Measurements from ENCODE around the gene ZEB1.
"Not testable (repeated sequence)": the region's sequence is repeated elsewhere in the genome, so short reads cannot be mapped to it uniquely, and the experiment has no call there.

ZEB1 gene

DNA sequence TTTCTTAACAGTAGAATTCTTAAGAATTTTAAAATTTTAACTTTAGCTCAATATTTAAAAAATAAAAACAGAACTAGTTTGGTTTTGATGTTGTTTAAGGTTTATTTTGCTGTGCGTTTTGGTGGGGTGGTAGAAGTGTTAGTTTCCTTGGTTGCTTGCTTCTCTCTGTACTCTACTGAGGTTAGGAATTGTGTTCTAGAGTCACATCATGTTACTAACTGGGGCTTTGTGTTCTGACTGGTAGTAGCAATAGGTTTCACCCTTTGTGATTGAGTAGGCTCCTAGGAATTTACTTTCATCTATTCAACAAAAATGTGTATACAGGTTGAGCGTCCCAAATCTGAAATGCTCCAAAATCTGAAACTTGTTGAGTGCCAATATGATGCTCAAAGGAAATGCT lies 99.5 kb downstream of the ZEB1 start:
- DNase-seq (ENCODE audit: extremely low read depth in 1 of 2, low read depth in 1 of 2): no peak

DNA sequence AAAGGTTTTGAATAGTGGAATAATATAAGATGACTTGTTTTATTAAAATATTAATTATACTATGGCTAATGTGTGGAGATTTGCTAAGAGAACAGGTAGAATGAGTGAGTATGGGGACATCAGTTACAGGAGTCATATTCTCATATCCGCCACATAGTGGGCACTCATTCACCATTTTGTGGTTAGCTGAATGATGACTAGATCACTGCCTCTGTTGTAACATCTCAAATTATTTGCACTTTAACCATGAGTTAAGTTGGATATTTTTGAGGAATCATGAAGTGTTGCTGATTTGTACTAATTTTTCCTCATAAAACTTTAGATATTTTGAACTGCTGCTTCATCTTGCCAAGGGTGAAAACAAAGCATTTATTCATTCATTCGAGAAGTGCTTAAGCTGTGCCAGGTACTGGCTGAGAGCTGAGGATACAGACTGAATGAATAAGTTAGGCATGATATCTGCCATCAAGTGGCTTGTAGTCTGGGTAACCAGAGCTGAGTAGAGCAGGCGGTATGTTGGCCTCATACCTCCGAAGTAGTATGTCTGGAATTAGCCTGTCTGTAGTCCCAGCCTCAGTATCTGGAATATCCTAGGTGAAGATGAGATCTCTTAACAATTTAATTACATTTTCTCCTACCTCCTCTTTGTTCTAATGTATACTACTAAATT lies 100.5 kb downstream of the ZEB1 start:
- DNase-seq (ENCODE audit: extremely low read depth in 1 of 2, low read depth in 1 of 2): no peak

DNA sequence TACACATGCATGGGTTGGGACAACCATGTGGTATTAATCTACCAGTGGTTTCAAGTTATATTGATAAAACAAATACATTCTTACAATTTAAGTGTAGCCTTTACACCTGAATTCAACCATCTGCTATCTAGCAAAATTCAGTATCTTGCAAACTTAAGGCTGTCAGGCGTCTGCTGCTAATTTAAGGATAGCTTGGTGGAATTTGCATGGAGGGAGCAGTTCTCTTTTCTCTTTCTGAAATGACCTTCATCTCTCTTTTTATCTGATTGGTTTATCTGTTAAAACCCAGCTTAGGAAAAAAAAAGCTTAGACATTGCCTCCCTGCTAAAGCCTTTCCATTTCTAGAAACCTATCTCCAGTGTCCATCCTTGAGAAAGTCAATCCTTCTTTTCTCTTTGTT lies 102.3 kb downstream of the ZEB1 start:
- DNase-seq (ENCODE audit: extremely low read depth in 1 of 2, low read depth in 1 of 2): no peak

DNA sequence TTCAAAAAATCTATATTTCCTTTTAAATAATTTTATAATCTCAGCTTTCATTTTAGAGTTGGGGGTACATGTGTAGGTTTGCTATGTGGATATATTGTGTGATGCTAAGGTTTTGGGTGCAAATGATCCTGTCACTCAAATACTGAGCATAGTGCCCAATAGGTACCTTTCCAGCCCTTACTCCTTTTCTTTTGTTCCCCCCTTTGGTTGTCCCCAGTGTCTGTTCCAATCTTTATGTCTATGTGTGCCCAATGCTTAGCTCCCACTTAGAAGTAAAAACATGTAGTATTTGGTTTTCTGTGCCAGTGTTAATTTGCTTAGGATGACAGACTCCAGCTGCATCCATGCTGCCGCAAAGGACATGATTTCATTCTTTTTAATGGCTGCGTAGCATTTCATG lies 103.6 kb downstream of the ZEB1 start:
- no peak for DNase-seq (ENCODE audit: extremely low read depth in 1 of 2, low read depth in 1 of 2)

DNA sequence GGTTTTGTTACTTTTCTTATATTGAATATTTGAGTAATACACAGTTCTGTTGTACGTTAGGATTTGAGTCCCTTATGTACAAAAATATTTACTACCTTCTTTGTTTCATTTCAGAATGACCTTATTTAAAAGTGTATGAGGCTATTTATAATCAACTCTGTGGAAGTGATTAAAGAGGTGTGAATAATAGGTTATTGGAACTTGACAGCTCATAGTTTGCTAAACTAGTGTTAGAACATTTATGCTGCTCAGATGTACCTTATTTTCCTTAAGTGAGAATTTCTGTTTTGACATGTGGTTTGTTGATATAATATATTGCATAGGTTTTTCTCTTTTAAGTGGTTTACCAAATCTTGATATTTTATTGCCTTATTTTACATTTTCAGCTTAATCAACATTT lies 105.5 kb downstream of the ZEB1 start:
- DNase-seq (ENCODE audit: extremely low read depth in 1 of 2, low read depth in 1 of 2): no peak

DNA sequence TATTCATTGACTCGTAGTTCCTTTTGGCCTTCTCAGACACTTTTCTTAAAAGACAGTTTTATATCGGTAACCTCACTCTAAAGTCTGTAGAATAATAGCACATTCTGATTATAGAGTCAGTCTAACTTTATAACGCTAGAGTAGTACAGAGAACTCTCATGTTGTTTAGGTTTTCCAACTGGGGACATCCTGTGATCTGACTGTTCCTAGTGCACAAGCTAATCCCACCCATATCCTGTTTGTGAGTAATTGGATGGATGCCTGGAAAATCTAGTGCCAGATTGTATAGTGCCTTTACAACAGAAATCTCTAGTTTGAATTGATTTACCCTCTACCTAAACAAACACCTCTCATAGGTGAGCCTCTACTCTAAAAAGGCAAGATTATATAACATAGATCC lies 107.4 kb downstream of the ZEB1 start:
- DNase-seq (ENCODE audit: extremely low read depth in 1 of 2, low read depth in 1 of 2): no peak

DNA sequence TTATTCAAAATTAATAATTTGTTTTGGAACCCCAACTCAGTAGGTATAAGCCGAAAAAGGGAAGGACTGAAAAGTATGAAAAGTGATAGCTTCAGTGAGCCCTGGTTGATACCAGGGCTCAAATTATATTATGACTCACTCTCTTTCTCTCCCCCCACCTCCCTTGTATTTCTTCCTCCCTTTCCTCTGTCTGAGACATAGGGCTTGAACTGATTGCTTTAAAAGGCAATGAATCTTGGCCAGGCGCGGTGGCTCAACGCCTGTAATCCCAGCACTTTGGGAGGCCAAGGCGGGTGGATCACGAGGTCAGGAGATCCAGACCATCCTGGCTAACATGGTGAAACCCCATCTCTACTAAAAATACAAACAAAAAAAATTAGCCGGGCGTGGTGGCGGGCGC lies 108.3 kb downstream of the ZEB1 start:
- DNase-seq (ENCODE audit: extremely low read depth in 1 of 2, low read depth in 1 of 2): not testable (repeated sequence)

DNA sequence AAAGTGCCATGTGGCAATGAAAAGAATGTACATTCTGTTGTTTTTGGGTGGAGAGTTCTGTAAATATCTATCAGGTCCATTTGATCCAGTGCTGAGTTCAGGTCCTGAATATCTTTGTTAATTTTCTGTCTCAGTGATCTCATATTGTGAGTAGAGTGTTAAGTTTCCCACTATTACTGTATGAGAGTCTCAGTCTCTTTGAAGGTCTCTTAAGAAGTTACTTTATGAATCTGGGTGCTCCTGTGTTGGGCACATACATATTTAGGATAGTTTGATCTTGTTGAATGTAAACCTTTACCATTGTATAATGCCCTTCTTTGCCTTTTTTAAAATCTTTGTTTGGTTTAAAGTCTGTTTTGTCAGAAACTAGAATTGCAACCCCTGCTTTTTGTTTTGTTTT lies 109.5 kb downstream of the ZEB1 start:
- DNase-seq (ENCODE audit: extremely low read depth in 1 of 2, low read depth in 1 of 2): not testable (repeated sequence)

DNA sequence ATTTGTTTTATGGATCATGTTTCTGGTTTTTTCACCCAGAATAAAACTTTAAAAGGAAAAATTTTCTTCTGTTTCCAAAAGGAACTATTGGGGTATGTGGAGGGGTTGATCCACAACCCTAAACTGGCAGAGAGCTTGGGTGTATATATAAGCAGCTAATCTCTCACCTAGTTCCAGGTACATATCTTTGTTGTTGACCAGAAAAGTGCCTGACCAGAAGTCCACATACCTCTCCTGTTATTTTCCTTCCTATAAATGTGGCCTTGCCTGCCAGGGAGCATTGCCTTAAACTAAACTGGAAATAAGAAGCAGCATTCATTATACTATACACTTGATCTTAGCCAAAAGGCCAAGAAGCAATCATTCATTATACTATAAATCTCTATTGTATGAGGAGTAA lies 112.0 kb downstream of the ZEB1 start:
- no peak for DNase-seq (ENCODE audit: extremely low read depth in 1 of 2, low read depth in 1 of 2)

DNA sequence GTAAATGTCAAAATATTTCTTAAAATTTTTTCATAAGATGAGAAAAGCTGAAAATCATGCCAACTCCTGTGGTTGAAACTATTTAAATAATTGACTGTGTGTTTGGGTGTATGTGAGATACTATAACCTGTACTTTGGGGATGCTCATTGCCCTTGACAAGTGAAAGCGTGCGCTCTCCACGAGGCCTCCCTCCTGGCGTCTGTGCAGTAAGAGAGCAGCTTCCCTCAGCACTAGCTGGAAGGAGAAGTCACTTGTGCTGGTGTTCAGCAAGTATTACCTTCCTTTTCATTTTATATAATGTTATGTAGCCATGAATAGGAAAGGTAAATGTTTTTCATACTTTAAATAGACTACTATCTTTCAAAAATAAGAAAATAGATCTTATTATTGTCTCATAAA lies 118.9 kb downstream of the ZEB1 start:
- DNase-seq (ENCODE audit: extremely low read depth in 1 of 2, low read depth in 1 of 2): no peak

DNA sequence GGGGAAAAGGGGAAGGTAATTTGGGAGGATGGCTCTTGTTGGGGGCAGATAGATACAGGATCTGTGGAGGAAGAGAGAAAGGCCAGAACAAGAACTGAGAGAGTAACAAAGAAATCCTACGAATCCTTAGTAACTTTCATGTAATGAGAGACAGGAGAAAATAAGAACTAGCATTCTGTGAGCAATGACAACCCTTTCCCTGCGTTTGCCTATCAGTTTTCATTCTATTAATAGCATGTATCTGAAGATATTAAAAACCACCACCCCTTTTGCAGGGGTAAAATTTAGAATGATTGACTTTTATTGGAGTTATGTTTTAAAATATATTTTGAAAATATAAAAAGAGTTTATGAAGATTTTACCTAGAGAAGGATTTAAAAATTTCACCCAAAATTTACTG lies 132.8 kb downstream of the ZEB1 start:
- no peak for DNase-seq (ENCODE audit: extremely low read depth in 1 of 2, low read depth in 1 of 2)

DNA sequence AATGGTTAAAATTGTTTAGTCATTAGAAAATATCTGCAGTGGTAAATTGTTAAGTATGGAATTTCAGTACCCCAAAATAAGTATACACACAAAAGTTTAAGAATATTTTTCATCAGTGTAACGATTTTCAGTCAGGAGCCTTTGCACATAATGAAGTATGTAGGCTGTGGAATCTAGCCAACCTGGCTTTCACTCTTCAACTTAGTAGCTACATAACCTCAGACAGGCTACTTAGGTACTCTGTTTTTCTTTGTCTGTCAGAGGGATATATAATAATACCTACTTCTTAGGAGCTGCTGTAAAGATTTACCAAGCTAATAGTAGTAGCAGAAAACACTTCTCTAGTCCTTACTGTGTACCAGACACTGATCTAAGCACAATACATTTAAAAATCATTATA lies 137.5 kb downstream of the ZEB1 start:
- no peak for DNase-seq (ENCODE audit: extremely low read depth in 1 of 2, low read depth in 1 of 2)

DNA sequence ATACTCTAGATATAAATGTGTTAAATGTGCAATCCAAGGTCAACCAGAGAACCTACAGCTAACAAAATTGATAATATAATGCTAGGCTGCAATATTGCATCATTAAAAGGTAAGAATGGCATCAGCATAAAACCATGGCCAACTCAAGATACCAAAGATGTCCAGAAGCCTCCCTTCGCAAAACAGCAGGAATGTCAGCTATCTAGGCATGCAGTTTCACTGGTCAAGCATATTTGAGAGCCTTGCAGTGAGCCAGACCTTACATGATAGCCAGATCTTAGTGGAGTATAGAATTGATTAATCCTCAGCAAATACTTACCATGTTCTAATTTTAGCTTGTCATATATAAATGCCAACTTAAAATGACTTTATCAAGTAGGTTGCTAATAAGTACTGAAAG lies 138.8 kb downstream of the ZEB1 start:
- DNase-seq (ENCODE audit: extremely low read depth in 1 of 2, low read depth in 1 of 2): no peak

DNA sequence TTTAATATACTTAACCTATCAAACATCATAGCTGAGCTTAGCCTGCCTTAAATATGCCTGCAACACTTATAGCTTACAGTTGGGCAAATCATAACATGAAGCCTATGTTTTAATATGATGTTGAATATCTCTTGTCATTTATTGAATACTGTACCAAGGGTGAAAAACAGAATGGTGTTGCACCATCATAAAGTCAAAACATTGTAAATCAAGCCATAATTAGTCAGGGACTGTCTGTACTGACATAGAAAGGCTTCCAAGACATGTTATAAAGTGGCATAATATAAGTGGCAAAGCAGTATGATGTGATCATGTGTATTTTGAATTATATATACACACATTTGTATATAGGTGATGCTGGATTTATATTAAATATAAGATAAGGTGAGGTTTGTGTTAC lies 140.0 kb downstream of the ZEB1 start:
- DNase-seq (ENCODE audit: extremely low read depth in 1 of 2, low read depth in 1 of 2): no peak

DNA sequence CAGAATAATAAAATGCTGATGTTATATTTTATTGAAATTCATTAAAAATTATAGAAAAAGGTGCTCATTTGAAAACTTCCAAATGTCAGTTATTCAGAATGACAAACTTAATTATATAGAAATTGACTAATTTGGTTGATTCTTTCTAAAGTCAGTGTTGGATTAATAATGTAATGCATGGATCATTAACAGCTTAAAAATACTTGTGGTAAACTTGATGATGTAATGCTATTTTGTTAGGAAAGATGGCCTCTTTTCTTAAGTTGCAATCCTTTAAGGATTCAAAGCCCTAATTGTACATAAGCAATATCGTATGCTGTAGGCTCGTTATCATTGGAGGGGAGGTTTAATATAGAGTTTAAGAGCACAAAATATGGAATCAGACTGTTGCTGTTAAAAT lies 141.2 kb downstream of the ZEB1 start:
- DNase-seq (ENCODE audit: extremely low read depth in 1 of 2, low read depth in 1 of 2): no peak

DNA sequence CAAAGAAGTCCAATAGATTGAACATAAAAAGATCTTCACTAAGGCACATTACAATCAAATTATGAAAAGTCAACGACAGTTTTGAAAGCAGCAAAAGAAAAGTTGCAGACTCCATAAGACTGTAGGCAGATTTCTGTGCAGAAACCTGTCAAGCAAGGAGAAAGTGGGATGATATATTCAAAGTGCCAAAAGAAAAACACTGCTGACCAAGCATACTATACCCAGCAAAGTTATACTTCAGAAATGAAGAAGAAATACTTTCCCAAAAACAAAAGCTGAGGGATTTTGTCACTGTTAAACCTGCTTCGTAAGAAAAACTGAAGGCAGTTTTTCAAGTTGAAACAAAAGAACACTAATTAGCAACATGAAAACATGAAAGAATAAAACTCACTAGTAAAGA lies 145.5 kb downstream of the ZEB1 start:
- no peak for DNase-seq (ENCODE audit: extremely low read depth in 1 of 2, low read depth in 1 of 2)

DNA sequence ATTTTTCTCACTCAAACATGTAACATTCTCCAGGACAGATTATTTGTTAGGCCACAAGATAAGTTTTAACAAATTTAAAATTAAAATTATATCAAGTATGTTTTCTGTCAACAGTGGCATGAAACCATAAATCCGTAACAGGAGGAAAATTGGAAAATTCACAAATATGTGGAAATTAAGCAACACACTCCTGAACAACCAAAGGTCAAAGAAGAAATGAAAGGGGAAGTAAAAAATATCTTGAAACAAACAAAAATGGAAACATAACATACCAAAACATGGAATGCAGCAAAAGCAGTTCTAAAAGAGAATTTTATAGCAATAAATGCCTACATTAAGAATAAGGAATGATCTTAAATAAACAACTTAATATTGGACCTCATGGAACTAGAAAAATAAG lies 147.3 kb downstream of the ZEB1 start:
- no peak for DNase-seq (ENCODE audit: extremely low read depth in 1 of 2, low read depth in 1 of 2)

DNA sequence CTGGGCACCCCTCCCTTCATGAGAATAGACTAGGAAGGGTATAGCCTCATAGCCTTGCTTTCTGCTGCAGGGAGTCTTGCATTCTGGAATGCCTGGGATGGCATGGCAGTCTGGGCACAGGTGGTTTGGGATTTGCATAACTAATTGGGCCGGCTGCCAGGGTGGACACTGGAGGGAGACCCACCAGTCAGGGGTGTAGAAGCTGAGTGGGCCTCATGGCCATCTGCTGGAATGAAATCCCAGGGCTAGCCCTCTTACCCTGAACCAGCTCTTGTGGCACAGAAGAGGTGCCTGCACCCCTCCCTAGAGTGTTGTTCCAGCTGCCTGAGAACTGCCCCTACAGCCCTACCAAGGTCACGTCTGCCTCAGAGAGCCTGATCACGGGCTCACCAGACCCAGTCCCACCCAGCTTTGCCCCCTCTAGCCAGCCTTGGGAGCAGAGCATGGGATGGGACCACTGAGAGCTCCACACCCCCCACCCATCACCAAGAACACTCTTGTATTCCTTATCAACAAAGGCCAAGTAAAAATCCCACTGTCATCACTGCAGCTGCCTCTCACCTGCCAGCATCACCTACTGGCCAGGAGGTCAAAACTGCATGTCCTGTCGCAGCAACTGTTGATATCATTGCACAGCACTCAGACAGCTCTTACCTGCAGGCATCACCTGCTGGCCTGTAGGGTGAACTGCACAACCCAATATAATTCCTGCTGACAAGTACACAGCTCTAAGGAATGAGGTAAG lies 148.9 kb downstream of the ZEB1 start:
- no peak for DNase-seq (ENCODE audit: extremely low read depth in 1 of 2, low read depth in 1 of 2)

DNA sequence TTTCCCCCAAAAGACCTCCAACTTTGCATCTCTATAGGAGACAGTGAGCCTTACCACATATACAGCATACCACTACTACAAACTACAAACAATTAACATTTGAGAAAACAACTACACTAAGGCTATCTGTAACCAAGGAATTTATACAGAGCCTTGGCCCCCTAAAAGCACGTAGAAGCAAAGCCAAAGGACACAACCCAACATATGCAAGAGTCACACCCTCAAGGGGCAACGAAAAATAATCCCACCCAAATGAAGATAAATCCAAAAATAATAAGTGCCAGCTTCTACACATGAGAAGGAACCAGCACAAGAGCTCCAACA lies 149.5 kb downstream of the ZEB1 start:
- no peak for DNase-seq (ENCODE audit: extremely low read depth in 1 of 2, low read depth in 1 of 2)

DNA sequence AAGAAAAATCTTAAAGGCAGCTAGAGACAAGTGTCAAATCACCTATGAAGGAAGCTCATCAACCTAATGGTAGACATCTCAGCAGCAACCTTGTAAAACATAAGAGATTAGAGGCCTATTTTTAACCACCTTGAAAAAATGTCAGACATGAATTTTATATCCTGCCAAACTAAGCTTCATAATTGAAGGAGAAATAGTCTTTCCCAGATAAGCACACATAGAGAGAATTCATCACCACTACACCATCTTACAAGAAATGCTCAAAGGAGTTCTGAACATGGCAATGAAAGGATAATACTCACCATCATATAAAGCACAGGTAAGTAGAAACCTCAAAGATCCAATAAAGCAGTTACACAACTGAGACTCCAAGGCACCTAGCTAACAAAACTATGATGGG lies 156.5 kb downstream of the ZEB1 start:
- DNase-seq (ENCODE audit: extremely low read depth in 1 of 2, low read depth in 1 of 2): no peak

DNA sequence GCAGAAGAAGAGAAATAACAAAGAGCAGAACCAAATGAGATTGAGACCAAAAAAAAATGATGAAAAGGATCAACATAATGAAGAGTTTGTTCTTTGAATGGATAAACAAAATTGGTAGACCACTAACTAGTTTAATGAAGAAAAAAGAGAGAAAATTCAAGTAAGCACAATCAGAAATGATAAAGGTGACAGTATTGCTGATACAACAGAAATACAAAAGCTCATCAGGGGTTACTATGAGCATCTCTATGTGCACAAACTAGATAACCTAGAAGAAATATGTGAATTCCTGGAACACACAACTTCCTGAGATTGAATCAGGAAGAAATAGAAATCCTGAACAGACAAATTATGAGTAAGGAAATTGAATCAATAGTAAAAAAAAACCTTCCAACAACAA lies 157.1 kb downstream of the ZEB1 start:
- no peak for DNase-seq (ENCODE audit: extremely low read depth in 1 of 2, low read depth in 1 of 2)

DNA sequence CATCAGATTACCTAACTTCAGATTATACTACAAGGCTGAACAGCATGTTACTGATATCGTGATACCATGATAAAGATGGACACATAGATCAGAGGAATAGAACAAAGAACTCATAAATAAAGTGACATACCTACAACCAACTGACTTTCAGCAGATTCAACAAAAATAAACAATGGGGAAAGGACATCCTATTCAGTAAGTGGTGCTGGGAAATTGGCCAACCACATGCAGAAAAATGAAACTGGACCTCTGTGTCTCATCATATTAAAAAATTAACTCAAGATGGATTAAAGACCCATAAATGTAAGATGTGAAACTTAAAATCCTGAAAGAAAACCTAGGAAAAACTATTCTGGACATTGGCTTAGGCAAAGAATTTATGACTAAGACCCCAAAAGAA lies 158.6 kb downstream of the ZEB1 start:
- no peak for DNase-seq (ENCODE audit: extremely low read depth in 1 of 2, low read depth in 1 of 2)

DNA sequence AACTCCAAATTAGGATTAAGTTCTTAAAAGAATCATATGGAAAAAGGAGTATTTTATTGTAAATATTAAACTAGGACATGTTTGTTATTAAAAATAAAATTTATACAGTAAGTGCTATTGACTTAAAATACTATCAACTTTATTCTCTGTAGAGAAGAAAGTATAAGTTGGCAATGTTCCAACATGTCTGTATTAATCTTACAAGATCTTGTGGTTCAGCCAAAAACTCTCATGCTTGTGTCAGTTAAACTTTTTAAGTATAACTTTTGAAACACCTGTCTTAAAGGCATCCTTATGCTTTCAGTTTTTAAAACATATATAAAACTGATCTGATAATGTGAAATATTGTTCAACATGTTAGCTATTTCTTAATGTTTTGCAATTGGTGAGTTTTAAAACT lies 160.7 kb downstream of the ZEB1 start:
- DNase-seq (ENCODE audit: extremely low read depth in 1 of 2, low read depth in 1 of 2): no peak

All from activated CD8-positive, alpha-beta memory T cell treated with anti-CD3 and anti-CD28 coated beads for 1 hour (primary cell).